Esophagus squamous epithelium (tissue), 4 donors: Measurements from ENCODE around the gene GSC2.

Experiments used
- POLR2A ChIP-seq, 4 donors: fragments of 450-650 bp; IDR thresholded peaks; one replicate each; pipeline ENCODE4 v1.6.1; 2017; ENCODE audit warnings: antibody characterized with exemption in 4 of 4, mild to moderate bottlenecking in 4 of 4, moderate library complexity in 3 of 4
- TF ChIP-seq, protein P1 (sequence below), 6 experiments: fragments of 450-650 bp in 4 of 6; fragments of 200-600 bp in 2 of 6; sonication (generic) in 2 of 6; IDR thresholded peaks; one replicate each; pipeline ENCODE4 v1.5.1; 2016 to 2019; ENCODE audit warnings: antibody characterized with exemption in 6 of 6, mild to moderate bottlenecking in 4 of 6, moderate library complexity in 4 of 6

DNA sequence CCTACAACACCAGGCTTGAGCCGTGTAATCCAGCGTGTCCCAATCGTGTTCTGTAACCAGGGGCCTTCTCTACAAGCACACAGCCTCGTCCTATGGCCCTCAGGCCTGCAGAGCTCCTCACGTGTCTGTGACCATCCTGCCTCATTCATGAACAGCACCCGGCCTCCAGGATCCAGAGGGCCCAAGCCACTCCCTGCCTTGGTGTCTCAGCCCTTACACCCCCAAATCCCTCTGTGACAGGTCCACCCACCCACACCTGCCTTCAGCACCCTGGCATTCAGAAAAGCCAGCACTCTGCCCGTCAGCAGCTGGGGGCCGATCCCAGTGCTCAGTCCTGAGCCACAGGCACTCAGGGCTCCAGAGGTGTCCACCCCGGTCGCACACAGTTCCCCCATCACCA lies 13.2 kb downstream of the GSC2 start:
- TF ChIP-seq, protein P1, sequence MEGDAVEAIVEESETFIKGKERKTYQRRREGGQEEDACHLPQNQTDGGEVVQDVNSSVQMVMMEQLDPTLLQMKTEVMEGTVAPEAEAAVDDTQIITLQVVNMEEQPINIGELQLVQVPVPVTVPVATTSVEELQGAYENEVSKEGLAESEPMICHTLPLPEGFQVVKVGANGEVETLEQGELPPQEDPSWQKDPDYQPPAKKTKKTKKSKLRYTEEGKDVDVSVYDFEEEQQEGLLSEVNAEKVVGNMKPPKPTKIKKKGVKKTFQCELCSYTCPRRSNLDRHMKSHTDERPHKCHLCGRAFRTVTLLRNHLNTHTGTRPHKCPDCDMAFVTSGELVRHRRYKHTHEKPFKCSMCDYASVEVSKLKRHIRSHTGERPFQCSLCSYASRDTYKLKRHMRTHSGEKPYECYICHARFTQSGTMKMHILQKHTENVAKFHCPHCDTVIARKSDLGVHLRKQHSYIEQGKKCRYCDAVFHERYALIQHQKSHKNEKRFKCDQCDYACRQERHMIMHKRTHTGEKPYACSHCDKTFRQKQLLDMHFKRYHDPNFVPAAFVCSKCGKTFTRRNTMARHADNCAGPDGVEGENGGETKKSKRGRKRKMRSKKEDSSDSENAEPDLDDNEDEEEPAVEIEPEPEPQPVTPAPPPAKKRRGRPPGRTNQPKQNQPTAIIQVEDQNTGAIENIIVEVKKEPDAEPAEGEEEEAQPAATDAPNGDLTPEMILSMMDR (IDR thresholded peaks at IDR 0.05), result no peak
- TF ChIP-seq POLR2A (IDR thresholded peaks at IDR 0.05), result no peak
